PC-9 (cell line): ENCODE data around the gene CFAP77. TPM values are rescaled to one million over a fixed set of nuclear protein-coding genes. Genes with fewer than 3 reads are reported as not detected.

Source experiments
- BruUV-seq: library from RNA; stranded (reverse); fragments of 400-500 nt; replicated peaks from 2 replicates; lab custom pipeline; 2021; lab: Mats Ljungman, UMichigan
- CTCF ChIA-PET: fragments of 300-600 bp; sonication (Branson Sonifier 250); formaldehyde crosslinking; loops from one replicate; lab custom pipeline; 2022; ENCODE audit warnings: antibody characterized with exemption; lab: Charles Lee
- POLR2A ChIA-PET: fragments of 300-600 bp; sonication (Branson Sonifier 250); formaldehyde crosslinking; loops from one replicate; lab custom pipeline; 2022; ENCODE audit warnings: antibody characterized with exemption; ENCODE audit not compliant: unreplicated experiment; lab: Charles Lee
- DNase-seq, 2 experiments: peaks; one replicate each; pipeline versions ENCODE4 v3.0.0 to v3.0.0-alpha.2; 2015 to 2022; ENCODE audit warnings: mixed read lengths in 1 of 2
- H2AFZ ChIP-seq: fragments of 200-600 bp; sonication (generic); 2 replicates; pipeline ENCODE4 v1.8.1; 2017; ENCODE audit warnings: antibody characterized with exemption
- H3F3A ChIP-seq: fragments of 200-600 bp; sonication (generic); 2 replicates; pipeline ENCODE4 v1.8.1; 2017; ENCODE audit warnings: antibody characterized with exemption, mild to moderate bottlenecking, low read depth; ENCODE audit not compliant: insufficient read depth
- H3K27ac ChIP-seq: fragments of 200-600 bp; sonication (generic); 2 replicates; pipeline ENCODE4 v1.6.1; 2016; ENCODE audit warnings: mixed run types
- H3K27me3 ChIP-seq: fragments of 200-600 bp; sonication (generic); 2 replicates; pipeline ENCODE4 v1.6.1; 2016; ENCODE audit warnings: low read depth, mixed run types; ENCODE audit not compliant: insufficient read depth
- H3K36me3 ChIP-seq: fragments of 200-600 bp; sonication (generic); 2 replicates; pipeline ENCODE4 v1.6.1; 2016; ENCODE audit warnings: low read depth, mixed run types
- H3K4me1 ChIP-seq: fragments of 200-600 bp; sonication (generic); replicated peaks from 2 replicates; pipeline ENCODE4 v1.6.1; 2016; ENCODE audit warnings: mixed run types; ENCODE audit not compliant: insufficient read depth
- H3K4me2 ChIP-seq: fragments of 200-600 bp; sonication (generic); 2 replicates; pipeline ENCODE4 v1.6.1; 2017; ENCODE audit warnings: mixed run types
- H3K4me3 ChIP-seq: fragments of 200-600 bp; sonication (generic); 2 replicates; pipeline ENCODE4 v1.6.1; 2016; ENCODE audit warnings: mixed run types
- H3K79me2 ChIP-seq: fragments of 200-600 bp; sonication (generic); 2 replicates; pipeline ENCODE4 v1.6.1; 2017; ENCODE audit warnings: low read depth, mixed run types
- H3K9me2 ChIP-seq: fragments of 200-600 bp; sonication (generic); 2 replicates; pipeline ENCODE4 v1.8.1; 2017; ENCODE audit warnings: mild to moderate bottlenecking; ENCODE audit not compliant: insufficient read depth
- H3K9me3 ChIP-seq: fragments of 200-600 bp; sonication (generic); 2 replicates; pipeline ENCODE4 v1.8.1; 2016; ENCODE audit warnings: low read depth; ENCODE audit not compliant: insufficient read depth
- H4K20me1 ChIP-seq: fragments of 200-600 bp; sonication (generic); 2 replicates; pipeline ENCODE4 v1.8.1; 2017; ENCODE audit not compliant: insufficient read depth
- EZH2 ChIP-seq: fragments of 200-600 bp; sonication (generic); IDR thresholded peaks from 2 replicates; pipeline ENCODE4 v1.8.0; 2017; ENCODE audit warnings: antibody characterized with exemption, low read depth
- intact Hi-C: fragments of 100-400 bp; cut with micrococcal nuclease; formaldehyde crosslinking; loops from one replicate; pipeline ENCODE4 v1.10.0; 2022; ENCODE audit not compliant: unreplicated experiment
- total RNA-seq: library from RNA; stranded (reverse); gene quantifications from 2 replicates; pipeline ENCODE4 v1.2.3, GENCODE V29; 2021
- TF ChIP-seq, protein P1 (sequence below): fragments of 200-600 bp; sonication (generic); conservative IDR thresholded peaks from 2 replicates; pipeline ENCODE4 v1.6.1; 2017; ENCODE audit warnings: mixed run types, antibody characterized with exemption, mild to moderate bottlenecking, moderate library complexity

Gene CFAP77
- total RNA-seq, 1 experiment from 2014 or later = not detected

DNA sequence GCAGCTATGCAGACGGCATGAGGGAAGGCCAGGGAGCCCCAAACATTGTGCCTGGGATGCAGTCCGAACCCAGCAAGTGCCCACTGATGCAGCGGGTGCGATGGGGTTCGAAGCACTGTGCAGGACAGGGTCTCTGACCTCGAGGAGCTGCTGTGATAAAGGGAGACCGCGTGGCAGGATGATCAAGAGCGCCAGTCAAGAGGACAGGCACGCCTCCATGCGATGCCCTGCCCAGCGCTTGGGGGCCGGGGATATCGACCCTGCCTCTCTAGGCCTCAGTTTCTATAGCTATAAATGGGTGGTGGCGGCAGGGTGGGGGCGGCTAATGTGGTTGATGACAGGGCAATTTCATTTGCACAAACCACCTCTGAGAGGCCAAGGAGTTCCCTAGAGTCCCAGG lies 87.7 kb downstream of the CFAP77 start:
- TF ChIP-seq EZH2 = no peak
- TF ChIP-seq, protein P1, sequence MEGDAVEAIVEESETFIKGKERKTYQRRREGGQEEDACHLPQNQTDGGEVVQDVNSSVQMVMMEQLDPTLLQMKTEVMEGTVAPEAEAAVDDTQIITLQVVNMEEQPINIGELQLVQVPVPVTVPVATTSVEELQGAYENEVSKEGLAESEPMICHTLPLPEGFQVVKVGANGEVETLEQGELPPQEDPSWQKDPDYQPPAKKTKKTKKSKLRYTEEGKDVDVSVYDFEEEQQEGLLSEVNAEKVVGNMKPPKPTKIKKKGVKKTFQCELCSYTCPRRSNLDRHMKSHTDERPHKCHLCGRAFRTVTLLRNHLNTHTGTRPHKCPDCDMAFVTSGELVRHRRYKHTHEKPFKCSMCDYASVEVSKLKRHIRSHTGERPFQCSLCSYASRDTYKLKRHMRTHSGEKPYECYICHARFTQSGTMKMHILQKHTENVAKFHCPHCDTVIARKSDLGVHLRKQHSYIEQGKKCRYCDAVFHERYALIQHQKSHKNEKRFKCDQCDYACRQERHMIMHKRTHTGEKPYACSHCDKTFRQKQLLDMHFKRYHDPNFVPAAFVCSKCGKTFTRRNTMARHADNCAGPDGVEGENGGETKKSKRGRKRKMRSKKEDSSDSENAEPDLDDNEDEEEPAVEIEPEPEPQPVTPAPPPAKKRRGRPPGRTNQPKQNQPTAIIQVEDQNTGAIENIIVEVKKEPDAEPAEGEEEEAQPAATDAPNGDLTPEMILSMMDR = no peak
- POLR2A ChIA-PET = no interaction called here
- no TSS peak for BruUV-seq
- intact Hi-C loops = no loop called here
- Histone ChIP-seq H3K4me2 (no peak overlapping the region), H3K27me3 (peaks cover 98% of the 10 kb centered on the region), H2AFZ (no peak overlapping the region), H3F3A (no peaks in the 10 kb centered on the region), H3K9me2 (no peaks in the 10 kb centered on the region), H3K79me2 (no peaks in the 10 kb centered on the region), H3K4me3 (no peak overlapping the region), H3K9me3 (no peaks in the 10 kb centered on the region), H3K4me1 (no peaks in the 10 kb centered on the region), H4K20me1 (no peaks in the 10 kb centered on the region), H3K27ac (no peak overlapping the region), H3K36me3 (no peaks in the 10 kb centered on the region)
- CTCF ChIA-PET = interaction anchor here (0.5 kb wide), 1 partner anchor 89 kb away, joined by 8 read pairs; no protein-coding TSS in a partner anchor
- no peak for DNase-seq

DNA sequence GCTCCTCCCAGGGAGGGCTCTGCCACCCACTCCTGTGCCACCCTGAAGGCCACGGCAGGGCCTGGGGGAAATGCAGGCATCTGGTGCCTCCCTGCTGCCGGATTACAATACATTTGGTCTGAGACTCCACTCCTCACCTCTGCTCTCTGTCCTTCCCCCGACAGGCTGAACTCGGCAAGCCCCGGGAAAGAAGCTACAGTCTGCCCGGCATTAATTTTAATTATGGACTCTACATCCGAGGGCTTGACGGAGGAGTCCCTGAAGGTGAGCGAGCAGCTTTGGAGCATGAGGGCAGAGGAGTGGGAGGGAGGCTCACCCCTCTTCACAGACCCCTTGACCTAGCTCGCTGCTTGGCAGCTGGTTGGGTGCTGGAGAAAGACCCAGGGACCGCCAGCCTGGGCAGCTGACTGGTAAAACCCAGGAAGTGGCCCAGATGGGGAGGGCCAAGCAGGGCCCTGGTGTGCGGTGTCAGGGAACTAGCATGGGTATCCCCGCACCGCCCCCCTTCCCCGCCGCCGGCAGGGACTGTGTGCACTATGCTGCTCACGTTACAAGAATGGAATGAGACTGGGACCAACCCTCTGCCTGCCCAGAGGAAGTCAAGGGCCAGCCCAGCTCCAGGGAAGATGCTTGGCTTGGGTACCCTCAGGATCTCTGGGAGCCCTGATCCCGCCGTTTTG lies 88.7 kb downstream of the CFAP77 start:
- Histone ChIP-seq H3K27me3 (peaks cover 98% of the 10 kb centered on the region), H3K4me2 (no peak overlapping the region), H3K27ac (no peak overlapping the region), H3K36me3 (no peaks in the 10 kb centered on the region), H3K9me3 (no peaks in the 10 kb centered on the region), H3K4me1 (no peaks in the 10 kb centered on the region), H3K79me2 (no peaks in the 10 kb centered on the region), H3K9me2 (no peaks in the 10 kb centered on the region), H3K4me3 (no peak overlapping the region), H3F3A (no peaks in the 10 kb centered on the region), H2AFZ (no peak overlapping the region), H4K20me1 (no peaks in the 10 kb centered on the region)
- no peak for TF ChIP-seq EZH2
- TF ChIP-seq, protein P1 = no peak
- DNase-seq = no peak
- ChIA-PET CTCF (interaction anchor here (0.6 kb wide), 1 partner anchor 71 kb away, joined by 3 read pairs; no protein-coding TSS in a partner anchor), POLR2A (no interaction called here)
- intact Hi-C loops = no loop called here
- BruUV-seq = no TSS peak

DNA sequence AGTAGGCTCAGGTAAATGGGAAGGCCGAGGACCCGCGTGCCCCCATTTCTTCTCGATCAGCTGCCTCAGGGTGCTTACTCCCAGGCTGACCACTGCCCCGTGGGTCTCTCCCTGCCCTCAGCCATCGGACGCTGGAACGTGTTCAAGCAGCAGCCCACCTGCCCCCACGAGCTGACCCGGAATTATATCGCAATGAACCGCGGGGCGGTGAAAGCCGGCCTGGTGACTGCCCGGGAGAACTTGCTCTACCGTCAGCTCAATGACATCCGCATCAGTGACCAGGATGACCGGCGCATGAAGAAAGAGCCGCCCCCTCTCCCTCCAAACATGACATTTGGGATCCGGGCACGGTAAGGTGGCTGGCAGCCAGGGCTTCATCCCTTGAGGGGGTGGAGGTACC lies 89.2 kb downstream of the CFAP77 start:
- no peaks in the 10 kb centered on the region for H3K4me1 ChIP-seq
- ChIA-PET CTCF (interaction anchor here (0.6 kb wide), 1 partner anchor 70 kb away, joined by 3 read pairs; no protein-coding TSS in a partner anchor), POLR2A (no interaction called here)
- H3K79me2 ChIP-seq = no peaks in the 10 kb centered on the region
- no peak overlapping the region for H3K4me2 ChIP-seq
- no peak for DNase-seq
- H3K36me3 ChIP-seq = no peaks in the 10 kb centered on the region
- H3K9me2 ChIP-seq = no peaks in the 10 kb centered on the region
- peaks cover 98% of the 10 kb centered on the region for H3K27me3 ChIP-seq
- TF ChIP-seq, protein P1 = no peak
- TF ChIP-seq EZH2 = no peak
- no peaks in the 10 kb centered on the region for H4K20me1 ChIP-seq
- H3K4me3 ChIP-seq = no peak overlapping the region
- no peak overlapping the region for H3K27ac ChIP-seq
- H2AFZ ChIP-seq = no peak overlapping the region
- intact Hi-C loops = no loop called here
- BruUV-seq = no TSS peak
- H3F3A ChIP-seq = no peaks in the 10 kb centered on the region
- no peaks in the 10 kb centered on the region for H3K9me3 ChIP-seq
